Epithelial cell of alveolus of lung (primary cell): Measurements from ENCODE around the gene HCCS. TPM values are rescaled to one million over a fixed set of nuclear protein-coding genes. Genes with fewer than 3 reads are reported as not detected.

Experiments
- total RNA-seq: library from RNA; depleted of rRNA; stranded (reverse); fragments of >200 nt; gene quantifications from 2 replicates; pipeline ENCODE4 v1.2.1, GENCODE V29; 2015

Gene HCCS
- total RNA-seq, result 11.7 and 12.5 TPM in 2 replicates

DNA sequence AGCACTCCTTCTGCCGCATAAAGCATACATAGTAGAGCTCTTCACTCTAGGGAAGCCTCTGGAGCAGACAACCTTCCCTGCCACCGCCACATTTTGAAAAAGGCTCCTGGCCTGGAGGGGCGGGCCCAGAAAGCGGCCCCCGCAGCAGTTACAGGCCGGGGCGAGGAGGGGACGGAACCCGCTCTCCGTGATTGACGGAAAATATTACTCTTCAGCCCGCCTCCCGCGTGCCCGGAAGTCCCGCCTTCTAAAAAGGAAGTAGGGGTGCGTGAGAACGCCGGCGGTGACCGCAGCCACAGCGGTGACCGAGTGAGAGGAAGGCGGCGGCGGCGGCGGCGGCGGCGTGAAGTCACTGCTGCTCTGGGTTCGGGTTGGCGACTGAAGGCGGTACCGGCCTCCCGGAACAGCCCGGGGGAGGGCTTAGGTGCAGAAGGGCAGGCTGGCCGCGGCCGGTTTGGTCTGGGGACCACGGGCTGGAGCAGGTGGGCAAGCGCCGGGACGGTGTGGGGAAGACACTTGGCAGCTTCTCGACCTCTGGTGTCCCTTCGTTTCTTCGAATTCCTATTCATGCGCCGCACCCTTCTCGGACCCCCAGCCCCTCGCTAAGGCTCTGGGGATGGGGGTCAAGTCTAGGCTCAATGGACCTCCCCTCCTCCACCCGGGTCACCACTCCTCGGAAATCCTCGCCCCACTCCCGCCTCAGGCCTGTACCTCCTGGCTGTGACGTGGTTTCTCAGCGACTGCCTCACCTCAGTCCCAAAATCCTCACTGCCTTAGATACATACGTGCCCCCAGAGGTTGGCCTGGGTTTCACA is at the start of gene HCCS:
TSS of gene HCCS (plus strand) at position 296 of the 815 bp plus-strand sequence. CDS start 729 bp downstream, outside the sequence.

Other genes starting within 250 kb of the HCCS start
- gene AMELX, start 182.1 kb downstream of the HCCS start, total RNA-seq, result not detected in 2 replicates